Dermis blood vessel endothelial cell (primary cell): ENCODE results near the gene MAD1L1. TPM values are rescaled to one million over a fixed set of nuclear protein-coding genes. Genes with fewer than 3 reads are reported as not detected.
"Not testable (repeated sequence)": the region's sequence is repeated elsewhere in the genome, so short reads cannot be mapped to it uniquely, and the experiment has no call there.

Experiments
- DNase-seq: peaks from one replicate; pipeline ENCODE4 v3.0.0; 2010
- total RNA-seq: library from RNA; depleted of rRNA; stranded (reverse); fragments of >200 nt; gene quantifications from 2 replicates; pipeline ENCODE4 v1.2.3, GENCODE V29; 2014

The MAD1L1 gene
- total RNA-seq, 1 donor from 2014 or later, result 53.3 TPM

DNA sequence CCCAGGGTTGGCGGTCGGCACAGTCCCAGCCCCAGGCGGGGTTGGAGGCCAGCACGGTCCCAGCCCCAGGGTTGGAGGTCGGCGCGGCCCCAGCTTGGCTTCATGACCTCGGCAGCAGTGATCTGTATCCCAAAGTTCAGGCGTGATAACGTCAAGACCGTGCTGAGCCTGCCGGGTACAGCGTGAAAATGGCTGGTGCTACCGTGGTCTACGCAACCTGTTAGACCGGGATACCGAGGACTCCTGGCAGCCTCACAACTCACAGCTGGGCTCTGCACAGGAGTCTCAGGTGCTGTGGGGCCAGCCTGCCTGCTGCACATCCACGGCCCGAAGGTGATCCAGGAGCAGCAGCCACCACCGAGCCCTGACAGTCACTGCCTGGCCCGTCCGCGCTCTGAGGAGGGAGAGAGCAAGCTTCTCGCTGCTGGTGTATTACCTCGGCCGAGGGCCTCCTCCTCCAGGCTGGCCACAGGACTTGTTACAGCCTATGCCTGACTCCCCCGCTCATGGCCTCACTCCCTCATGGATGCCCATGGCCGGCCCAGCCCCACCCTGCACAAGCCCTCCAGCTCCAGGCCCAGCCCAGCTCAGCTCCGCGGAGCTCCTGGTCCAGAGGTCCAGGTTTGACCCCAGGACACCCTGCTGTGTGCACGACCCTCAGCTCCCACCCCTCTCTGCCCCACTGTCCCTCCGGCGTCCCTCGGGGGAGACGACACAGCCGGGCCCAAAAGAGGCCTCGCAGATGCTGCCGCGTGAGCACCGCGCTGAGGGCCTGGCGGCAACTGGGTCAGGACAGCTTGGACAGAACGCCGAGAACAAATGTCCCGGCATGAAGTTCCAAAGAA, 406.6 kb downstream of the MAD1L1 start:
- DNase-seq, result no peak

DNA sequence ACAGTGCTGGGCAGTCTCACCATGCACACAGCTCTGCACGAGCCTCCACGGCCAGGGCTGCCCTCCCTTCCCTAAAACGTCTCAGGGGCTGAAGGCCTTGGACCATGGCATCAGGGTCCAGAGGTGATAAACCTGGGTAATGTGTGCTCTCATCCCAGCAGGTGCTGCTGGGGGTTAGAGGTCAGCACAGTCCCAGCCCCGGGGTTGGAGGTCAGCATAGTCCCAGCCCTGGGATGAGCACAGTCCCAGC, 407.2 kb downstream of the MAD1L1 start:
- not testable (repeated sequence) for DNase-seq

DNA sequence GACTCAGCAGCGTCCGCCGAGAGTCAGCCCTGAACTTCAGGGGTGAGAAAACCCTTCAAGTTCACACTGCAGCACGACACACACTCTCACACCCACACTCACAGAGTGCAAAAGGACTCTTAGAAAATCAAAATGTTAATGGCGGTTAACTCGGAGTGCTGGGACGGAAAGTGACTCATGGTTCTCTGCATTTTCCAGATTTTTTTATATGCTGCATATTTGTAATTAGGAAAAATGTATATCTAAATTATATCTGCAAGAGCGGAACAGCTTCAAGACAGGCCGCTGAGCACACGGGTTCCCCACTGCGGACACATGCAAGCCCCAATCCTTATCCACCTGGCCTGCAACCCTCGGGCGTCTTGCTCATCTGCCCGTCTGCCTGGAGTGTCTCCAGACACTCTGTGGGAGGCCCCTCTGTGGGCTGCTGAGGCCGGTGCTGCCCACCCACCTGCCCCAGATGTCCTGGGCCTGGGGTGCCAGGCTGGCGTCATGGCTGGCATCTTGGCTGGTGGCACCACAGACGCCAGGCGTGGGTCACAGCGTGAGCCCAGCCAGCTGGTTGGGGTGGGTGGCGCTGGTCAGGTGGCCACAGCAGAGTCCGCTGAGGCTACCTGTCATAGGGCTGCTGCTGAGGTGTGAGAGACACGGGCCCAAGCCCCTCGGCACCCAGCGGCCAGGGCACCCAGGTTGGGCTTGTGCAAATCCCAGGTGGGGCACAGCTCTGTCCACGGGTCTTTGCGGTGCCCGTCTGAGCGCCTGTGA, 407.7 kb downstream of the MAD1L1 start:
- not testable (repeated sequence) for DNase-seq

DNA sequence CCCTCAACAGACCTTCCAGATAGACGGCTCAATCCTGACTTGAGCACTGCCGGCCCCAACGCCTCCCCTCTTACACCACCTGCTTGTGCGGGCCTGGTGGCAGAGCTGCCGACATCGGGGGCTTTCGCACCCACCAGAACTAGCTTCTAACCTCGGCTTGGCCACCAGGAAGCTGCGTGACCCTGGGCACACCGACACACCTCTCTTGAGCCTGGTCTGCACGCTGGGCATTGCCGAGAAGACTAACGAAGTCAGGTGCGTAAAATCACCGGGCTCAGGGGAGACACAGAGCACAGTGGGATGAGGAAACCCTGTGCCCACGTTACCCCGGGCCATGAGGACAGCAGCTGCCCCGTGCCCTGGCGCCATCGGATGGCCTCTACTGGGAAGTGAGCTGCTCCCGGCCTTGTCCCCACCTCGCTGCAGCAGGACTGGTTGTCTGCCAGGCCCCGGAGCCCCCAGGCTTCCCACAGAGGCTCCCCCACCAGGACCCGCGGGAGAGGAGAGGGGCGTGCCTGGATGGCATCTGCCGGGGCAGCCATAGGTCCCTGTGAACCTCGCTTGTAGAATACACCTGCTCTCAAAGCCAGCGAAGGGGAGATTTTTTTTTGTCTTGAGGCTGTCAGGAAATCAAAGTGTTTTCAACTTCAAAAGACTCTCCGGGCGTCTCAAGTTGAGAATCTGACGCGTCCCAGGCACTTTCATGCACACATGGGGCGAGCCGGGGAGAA, 408.4 kb downstream of the MAD1L1 start:
- DNase-seq, result not testable (repeated sequence)

DNA sequence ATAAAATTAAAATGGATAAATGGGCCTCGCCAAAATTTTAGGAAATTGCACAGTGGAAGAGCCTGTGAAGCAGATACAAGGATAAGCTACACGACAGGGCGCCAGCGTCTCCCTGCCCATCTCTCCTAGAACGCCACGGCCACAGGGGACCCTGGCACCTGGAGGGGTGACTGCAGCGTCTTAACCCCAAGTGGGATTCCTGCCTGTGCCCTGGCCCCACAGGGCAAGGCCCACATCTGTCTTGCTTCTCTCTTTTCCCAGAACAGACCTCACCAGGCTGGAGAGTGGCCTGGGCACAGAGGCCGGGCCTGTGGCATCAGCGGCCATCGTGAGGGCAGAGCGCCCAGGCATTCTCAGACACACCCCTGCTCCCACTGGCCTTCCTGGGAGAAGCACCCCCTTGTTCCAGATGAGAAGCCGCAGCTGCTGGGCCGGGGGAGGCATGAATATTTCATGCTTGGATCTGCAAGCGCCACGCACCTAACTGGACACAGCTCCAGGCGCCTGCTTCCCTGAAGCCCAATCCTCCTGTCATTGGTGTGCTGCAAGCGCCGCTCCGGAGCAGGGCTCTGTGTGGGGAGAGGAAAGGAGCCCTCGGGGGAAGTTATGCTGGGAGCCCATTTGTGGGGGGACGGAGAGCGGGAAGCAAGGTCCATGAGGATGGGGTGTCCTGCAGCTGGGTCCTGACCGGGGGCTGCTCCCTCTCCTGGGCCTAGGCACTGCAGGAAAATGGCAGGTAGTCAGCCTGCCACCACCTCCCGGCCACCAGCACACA, 409.2 kb downstream of the MAD1L1 start:
- DNase-seq, result no peak

DNA sequence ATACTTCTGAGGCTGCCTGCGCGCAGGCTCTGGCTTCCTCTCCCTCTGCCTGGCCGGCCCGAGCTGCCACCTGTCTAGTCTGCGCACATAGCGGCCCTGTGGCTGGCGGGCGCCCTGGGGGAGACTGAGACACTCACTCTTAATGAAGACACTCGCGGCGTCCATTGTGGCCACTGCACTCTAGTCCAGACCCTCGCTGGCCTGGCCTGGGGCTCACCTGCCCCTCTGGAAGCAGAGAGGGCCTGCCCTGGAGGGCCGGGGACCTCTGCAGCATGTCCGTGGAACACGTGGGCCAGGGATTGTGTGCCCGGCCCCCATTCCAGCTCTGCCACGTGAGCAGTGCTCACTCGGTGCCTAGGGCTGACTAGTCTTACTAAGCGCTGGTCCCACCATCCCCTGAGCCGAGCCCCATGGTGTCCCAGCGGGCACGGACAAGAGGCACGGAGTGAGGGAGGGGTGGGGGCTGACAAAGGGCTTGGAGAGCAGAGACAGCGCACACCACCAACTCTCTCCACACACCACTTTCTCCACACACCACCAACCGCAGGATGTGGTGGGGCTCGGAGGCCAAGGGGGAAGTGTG, 413.4 kb downstream of the MAD1L1 start:
- no peak for DNase-seq

DNA sequence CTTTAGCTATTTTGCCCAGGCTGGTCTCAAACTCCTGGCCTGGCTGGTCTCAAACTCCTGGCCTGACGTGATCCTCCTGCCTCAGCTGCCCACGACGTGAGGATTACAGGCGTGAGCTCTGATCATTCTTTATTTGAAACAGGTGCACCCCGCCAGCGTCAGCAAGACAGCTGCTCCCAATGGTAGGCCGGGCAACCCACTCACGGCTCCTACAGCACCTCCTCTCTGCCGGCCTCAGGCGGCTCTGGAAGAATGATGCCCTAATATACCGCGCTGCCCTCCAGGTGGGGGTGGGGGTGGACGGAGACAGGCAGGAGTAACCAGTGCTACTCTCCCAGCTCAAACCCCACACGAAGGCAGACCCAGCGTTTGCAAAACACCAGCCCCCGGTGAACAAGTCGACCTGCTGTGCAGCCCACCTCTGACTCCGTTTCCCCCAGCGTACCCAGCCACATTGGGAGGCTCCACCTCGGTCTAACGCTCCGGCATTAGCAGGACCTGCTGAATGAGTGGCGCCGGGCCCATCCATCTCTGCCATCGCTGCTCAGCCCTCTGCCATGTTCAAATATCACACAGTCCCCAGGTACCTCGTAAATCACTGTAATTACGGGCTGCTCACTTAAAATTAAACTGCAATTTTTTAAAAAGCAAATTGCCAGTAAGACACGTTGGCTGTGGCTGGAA, 414.0 kb downstream of the MAD1L1 start:
- DNase-seq, result no peak

DNA sequence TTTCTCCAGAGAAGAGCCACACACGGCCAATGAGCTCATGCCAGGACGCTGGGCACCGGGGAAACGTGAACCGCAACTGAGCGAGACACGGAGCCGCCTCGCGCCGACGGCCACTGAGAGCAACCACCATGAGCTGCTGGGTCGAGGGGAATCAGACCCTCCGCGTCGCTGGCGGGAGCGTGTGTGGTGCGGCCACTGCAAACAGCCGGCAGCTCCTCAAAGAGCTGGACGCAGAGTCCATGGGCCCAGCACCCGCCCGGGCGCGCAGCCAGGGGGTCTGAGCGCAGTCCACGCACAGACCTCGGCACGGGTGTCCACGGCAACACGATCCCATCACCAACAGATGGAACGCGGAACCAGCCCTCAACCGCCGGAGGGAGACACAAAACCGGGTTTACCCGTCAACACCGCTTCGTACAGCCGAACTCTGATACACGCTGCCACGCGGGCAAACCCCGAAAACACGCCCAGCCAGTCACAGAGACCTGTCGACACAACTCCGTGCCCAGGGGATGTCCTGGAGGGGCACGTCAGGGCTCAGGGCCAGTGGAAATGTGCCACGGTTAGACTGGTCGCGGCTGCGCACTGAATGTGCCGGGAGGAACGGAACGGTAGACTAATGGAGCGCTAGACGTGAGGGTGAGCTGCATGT, 415.6 kb downstream of the MAD1L1 start:
- no peak for DNase-seq

DNA sequence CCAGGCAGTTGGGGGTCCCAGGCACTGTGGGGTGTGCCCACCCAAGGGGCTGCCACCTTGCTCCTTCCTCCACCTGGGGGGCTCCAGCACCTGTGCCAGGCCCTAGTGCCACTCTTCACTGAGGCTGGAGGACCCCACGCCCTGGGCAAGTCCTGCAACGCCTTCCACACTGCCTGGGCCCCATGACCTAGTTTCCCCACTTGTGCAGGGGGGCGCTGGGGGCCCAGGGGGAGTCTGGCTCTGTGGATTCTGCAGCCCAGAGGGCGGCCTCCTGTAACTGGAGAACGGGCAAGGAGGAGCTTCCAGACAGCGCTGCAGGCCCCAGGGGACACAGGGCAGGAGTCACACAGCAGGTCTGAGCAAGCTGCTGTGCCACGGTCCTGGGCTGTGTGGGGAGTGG, 416.3 kb downstream of the MAD1L1 start:
- DNase-seq, result not testable (repeated sequence)

DNA sequence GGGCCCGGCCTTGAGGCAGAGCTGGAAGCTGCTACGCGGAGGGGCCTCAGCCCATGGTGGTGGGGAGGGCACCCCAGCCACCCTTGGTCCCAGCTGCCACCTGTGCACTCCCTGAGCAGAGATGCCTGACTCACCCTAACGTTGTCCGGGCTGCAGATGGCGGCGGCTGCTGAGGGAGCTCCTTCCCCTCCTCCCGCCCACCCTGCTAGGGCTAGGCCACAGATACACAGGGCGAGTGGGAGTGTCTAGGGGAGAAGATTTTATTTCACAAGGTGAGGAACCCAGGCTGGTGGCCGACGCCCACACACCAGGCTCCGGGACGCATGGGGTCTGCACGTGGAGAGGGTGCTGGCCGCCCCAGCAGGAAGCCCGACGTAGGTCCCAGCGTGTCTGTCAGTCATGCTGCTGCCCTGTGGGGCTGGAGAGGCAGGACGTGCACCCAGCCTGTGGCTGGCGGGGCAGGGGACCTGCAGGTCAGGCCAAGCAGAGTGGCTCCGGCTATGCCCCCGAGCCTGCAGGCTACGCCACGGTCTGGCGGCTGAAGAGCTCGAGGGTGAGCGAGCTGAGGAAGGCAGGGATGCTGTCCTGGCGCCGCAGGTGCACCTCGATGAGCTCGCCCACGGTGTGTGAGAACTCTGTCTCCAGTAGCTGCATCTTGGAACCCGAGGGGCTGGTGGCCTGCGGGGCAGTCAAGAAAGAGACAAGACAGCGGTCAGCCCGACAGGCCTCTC, 417.0 kb downstream of the MAD1L1 start:
- not testable (repeated sequence) for DNase-seq

DNA sequence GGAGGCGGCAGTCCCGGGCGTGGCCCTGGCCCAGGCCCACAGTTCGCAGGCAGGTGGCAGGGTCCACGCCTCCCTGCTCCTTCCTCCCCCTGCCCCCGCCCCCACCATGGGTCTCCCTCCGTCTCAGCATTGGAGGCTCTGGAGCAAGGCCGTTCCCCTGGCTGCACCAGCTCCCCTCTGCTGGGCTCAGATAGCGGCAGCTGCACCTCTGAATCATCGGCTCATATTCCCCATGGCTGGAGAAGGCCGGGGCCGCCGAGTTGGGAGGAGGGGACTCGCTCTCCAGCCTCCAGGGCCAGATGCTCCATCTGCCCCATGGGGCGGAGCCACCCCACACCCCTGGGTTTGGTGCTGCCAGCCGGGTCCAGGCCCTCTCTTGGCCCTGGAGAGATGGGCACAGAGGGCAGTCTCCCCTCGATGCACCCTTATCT, 417.7 kb downstream of the MAD1L1 start:
- DNase-seq, result no peak

DNA sequence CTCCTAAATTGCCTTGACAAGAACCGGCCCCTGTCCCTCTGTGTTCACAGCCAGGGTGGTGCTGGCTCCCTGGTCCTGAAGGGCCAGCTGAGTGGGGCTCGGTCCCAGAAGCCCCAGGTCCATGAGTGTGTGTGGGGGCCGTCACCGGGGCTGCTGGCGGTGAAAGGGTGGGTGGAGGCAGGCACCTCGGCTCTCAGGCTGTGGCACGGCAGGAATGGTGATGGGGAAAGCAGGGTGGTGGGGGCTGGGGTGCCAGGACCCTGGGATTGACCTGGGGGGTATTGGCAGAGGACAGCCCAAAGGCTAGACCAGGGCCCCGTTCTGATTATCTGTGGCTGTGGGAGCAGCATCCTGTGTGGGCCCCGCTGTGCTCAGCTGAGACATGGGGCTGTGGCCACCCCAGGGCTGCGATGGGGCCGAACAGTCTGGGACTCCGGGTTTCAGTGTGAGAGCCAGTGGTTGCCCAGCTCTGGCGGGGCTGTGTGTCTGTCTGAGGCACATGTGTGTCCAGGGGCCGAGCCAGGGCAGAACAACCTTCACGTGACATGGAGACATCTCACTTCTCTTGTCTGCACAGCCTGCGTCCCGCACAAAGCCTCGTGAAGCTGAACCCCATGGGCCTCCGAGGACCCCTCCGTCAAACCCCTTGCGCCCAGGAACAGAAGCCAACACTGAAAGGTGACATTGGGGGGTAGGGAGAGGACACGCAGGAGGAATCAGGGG, 418.5 kb downstream of the MAD1L1 start:
- DNase-seq, result no peak

DNA sequence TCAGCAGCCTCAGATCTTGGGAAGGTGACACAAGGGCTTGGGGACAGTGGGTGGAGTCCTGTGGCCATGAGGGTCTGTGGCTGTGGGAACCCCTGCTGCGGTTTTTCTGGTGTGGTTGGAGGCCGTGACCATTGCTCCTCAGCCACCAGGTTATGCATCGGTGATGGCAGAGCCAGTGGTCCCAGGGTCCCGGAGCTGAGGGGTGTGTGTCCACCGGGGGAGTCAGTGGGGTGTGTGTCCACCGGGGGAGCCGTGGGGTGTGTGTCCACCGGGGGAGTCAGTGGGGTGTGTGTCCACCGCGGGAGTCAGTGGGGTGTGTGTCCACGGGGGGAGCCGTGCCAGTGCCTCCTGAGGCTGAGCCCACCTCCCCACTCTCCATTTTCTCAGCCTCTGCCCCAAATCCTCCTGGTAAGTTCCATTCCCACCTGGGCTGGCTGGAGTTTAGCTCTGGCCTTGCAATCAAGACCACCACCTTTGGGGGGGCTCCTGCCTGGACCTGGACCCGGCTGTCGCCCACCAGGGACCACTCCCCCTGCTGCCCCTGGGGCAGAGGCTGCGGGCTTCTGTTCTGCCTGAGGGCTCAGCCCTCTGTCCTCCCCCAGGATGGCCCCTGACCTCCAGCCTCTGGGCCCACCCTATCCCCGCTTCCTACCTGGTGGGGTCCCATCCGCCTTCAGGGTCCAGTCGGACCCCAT, 419.2 kb downstream of the MAD1L1 start:
- DNase-seq, result no peak

DNA sequence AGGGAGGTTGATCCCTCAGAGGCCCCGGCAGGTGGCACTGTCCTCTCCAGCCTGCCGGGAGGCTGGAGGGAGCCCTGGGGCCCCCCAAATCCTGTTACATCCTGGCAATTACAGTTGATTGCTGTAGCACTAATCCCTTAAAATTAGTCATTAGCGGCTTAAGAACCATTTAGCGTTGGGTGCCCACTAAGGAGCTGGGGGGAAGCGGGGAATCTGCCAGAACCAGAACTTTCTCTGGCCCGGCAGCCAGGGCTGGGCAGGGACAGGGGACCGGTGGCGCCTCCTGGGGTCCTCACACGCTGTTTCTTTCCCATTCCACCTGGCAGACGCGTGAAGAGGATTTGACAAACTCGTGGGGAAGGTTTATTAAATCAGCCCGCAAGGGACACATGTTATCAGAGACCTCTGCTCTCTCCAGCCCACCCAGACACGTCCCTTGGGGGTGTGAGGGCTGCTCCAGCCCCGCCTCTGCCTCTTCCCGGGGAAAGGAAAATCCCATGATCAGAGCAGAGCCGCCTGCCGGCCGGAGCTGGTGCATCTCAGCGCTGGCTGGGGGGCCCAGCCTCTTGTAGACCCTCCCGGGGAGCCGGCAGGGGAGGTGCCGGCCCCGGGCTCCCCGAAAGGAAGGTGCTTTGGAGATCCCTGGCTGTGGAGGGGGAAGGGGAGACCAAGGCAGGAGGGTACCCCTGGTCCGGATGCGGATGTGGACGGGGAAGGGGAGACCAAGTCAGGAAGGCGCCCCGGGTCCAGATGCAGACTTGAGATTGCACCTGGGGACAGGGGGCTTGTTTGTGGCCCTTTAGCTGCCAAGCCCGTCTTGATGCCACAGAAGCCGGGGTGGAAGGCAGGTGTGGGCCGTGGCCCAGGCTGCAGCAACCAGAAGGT, 420.0 kb downstream of the MAD1L1 start:
- peak; percentile 37 for DNase-seq

DNA sequence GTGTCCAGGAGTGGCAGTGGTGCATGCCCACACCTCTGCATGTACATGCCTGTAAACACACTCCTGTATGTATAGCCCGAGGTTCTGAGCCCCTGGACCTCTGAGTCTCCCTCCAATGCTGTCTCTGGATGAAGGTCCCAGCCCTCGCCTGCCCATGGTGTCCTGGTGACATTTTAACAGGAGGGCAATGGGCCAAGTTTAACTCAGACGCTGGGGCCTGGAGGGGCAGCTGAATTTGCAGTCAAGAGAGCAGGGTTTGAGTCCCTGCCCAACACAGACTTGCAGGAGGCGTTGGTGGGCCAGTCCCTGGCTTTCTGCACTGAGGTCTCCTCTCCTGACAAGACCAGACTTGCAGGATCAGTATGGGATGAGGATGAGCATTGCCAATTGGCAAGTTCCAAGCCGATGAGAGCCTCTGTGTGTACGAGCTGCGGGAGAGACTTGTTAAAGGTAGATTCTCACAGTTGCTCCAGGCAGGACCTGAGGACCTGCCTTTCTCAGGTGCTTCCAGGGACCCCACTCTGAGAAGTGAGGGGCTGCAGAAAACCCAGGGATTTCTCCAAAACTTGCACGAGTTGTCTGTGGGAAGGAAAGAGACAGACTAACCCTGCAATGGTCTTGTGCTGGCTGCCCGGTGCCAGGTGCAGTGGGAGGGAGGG, 420.8 kb downstream of the MAD1L1 start:
- DNase-seq, result no peak

DNA sequence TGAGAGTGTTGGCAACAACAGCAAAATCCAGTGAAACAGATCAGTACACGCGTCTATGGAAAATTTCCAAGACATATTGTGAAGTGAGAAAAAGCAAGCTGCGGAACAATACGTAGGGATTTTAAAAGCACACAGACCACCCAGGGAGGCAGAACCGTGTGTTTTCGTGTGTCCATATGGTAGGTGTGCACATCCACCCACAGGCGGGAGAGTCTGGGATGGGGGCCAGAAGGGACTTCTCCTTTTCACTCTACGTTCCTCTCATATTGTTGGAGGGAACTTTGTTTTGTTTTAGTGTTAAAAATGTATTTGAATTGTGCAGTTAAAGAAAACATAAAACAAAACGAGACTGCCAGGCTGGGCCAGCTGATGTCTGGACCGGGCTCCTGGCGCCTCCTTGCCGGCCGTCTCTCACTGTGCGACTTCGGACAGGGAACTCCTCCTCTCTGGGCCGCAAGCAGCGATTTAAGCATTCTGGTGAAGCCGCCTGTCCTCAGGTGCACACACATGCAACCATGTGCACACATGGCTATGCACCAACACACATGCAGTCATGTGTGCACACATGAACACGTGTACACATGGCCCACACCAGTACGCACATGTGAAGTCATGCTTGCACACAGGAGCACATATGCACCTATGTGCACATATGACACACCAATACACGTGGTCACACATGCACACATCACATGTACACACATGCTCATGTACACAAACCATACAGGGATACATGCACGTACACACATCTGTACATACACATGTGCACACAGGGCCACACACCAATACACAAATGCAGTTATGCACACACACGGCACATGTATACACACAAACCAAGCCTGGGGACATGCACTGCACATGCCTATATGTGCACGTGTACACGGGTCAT, 421.5 kb downstream of the MAD1L1 start:
- DNase-seq, result no peak
